AG10803 (cell line): ENCODE measurements around the gene ADARB2.

Source experiments
- DNase-seq: peaks from one replicate; pipeline ENCODE4 v3.0.0; 2010; ENCODE audit warnings: low read depth
- H3K4me3 ChIP-seq: 2 replicates; pipeline ENCODE4 v1.5.1; 2011; ENCODE audit warnings: mild to moderate bottlenecking, low read length, control low read depth
- TF ChIP-seq, protein P1 (sequence below): conservative IDR thresholded peaks from 2 replicates; pipeline ENCODE4 v1.5.1; 2011; ENCODE audit warnings: mild to moderate bottlenecking, low read length, control low read depth, inconsistent platforms

The ADARB2 gene

DNA sequence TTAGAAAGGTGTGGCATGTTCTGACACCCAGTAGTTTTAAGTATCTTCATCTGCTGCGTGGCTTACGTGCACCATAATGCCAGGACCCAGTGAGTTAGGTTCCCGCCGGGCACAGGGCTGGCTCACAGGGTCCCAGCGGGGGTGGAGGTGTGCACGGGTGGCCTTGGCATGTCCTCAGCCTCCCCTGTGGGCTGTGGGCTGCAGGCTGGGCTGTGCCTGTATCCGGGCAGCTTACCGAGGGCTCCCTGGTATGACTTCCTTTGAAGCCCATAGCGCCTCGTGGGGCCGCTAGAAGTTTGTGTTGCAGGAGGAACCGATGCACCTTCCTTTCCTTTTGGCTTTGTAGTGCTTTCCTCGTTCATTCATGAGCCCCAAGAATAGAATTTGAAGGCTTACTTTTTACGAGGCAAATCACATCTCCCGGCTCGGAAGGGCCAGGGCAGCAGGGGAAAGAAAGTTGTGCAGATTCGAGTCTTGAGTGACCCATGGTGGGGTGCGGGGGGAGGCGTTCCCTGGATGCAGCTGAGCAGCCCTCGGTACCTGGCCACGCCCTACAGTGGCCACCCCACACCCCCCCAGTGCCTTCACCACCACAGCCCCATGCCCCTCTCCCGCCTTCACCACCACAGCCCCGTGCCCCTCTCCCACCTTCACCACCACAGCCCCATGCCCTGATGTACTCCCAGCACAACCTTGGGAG, 568.0 kb downstream of the ADARB2 start:
- no peak overlapping the region for H3K4me3 ChIP-seq
- no peak for DNase-seq
- TF ChIP-seq, protein P1, sequence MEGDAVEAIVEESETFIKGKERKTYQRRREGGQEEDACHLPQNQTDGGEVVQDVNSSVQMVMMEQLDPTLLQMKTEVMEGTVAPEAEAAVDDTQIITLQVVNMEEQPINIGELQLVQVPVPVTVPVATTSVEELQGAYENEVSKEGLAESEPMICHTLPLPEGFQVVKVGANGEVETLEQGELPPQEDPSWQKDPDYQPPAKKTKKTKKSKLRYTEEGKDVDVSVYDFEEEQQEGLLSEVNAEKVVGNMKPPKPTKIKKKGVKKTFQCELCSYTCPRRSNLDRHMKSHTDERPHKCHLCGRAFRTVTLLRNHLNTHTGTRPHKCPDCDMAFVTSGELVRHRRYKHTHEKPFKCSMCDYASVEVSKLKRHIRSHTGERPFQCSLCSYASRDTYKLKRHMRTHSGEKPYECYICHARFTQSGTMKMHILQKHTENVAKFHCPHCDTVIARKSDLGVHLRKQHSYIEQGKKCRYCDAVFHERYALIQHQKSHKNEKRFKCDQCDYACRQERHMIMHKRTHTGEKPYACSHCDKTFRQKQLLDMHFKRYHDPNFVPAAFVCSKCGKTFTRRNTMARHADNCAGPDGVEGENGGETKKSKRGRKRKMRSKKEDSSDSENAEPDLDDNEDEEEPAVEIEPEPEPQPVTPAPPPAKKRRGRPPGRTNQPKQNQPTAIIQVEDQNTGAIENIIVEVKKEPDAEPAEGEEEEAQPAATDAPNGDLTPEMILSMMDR = no peak

DNA sequence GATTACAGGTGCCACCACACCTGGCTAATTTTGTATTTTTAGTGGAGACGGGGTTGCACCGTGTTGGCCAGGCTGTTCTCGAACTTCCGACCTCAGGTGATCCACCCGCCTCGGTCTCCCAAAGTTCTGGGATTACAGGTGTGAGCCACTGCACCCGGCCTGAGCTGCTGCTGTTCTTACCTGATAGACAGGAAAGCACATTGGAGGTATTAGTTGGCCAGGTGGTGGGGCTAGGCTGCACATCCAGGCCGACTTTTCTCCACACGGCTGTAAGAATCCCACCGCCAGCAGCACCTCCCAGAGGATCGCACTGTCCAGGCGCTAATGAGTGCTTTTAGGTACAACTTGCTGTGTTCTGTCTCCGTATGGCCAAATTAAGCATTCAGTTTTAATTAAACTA, 568.6 kb downstream of the ADARB2 start:
- H3K4me3 ChIP-seq = no peak overlapping the region
- no peak for DNase-seq
- TF ChIP-seq, protein P1 = no peak

DNA sequence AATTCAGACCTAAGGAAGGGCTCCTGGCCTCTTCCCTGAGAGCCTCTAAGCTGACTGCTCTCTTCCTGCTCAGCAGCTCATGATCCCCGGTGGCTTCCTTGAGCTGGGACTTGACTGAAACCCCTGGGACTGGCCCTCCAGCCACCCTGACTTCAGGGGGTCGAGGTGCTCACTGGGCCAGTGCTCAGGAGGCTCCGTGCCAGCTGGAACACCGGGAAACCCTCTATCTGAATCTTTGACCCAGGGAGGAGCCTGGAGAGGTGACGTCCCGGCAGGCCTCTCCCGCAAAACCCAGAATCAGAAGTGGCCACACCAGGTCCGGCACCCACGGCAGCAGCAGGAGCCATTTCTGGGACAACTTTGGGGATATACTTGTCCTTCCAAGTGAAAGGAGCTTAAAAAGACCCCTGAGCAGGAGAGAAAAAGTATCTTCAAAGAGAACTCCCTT, 570.5 kb downstream of the ADARB2 start:
- TF ChIP-seq, protein P1 = no peak
- H3K4me3 ChIP-seq = no peak overlapping the region
- no peak for DNase-seq

- no peak overlapping the region for H3K4me3 ChIP-seq
- TF ChIP-seq, protein P1 = no peak
- DNase-seq = no peak
Observed at GRCh38 chr10:1166101-1166827, 571.1 kb downstream of the ADARB2 start.

DNA sequence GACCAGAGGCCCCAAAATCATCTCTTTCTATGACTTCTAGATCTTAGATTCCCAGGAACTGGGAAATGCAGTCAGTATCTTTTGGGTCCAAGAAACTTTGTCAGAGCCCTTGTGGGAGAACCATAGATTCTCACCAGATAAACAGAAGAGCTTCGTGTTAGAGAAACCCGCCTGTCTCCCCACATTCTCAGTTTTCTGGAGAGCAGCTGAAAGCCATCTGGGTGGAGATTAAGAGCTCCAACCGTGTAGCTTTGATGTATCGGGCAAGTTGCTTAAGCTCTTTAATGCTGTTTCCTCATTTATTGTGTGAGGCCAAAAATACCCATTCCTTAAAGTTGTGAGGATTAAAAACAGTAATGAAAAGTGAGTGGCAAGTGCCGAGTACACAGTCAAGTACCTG, 573.5 kb downstream of the ADARB2 start:
- no peak for DNase-seq
- TF ChIP-seq, protein P1 = no peak
- H3K4me3 ChIP-seq = no peak overlapping the region

- TF ChIP-seq, protein P1 = no peak
- no peak overlapping the region for H3K4me3 ChIP-seq
- DNase-seq = no peak
Observed at GRCh38 chr10:1163204-1163660, 574.1 kb downstream of the ADARB2 start.
